WTC11 (cell line): ENCODE results near the gene LMBRD1.

ENCODE experiments used
- CREM ChIP-seq: sonication (generic); formaldehyde crosslinking; IDR thresholded peaks from 2 replicates; pipeline ENCODE4 v1.8.1; 2022; ENCODE audit warnings: mild to moderate bottlenecking, missing genetic modification reagents, moderate library complexity
- EMX1 ChIP-seq: fragments of 250-450 bp; sonication (Bioruptor Pico); IDR thresholded peaks from 2 replicates; pipeline ENCODE4 v1.8.0; 2021; ENCODE audit warnings: mild to moderate bottlenecking
- ESRRA ChIP-seq: sonication (generic); formaldehyde crosslinking; IDR thresholded peaks from 2 replicates; pipeline ENCODE4 v1.8.1; 2022; ENCODE audit warnings: mild to moderate bottlenecking, missing genetic modification reagents, borderline replicate concordance
- ETV6 ChIP-seq: sonication (generic); formaldehyde crosslinking; IDR thresholded peaks from 2 replicates; pipeline ENCODE4 v1.8.1; 2022; ENCODE audit warnings: mild to moderate bottlenecking, missing genetic modification reagents
- SMAD3 ChIP-seq: sonication (generic); formaldehyde crosslinking; IDR thresholded peaks from 2 replicates; pipeline ENCODE4 v1.8.0; 2022; ENCODE audit warnings: missing genetic modification reagents, mild to moderate bottlenecking, borderline replicate concordance
- TCF7 ChIP-seq: sonication (generic); formaldehyde crosslinking; IDR thresholded peaks from 2 replicates; pipeline ENCODE4 v1.8.0; 2022; ENCODE audit warnings: mild to moderate bottlenecking, low read depth, missing genetic modification reagents, moderate library complexity
- ZNF263 ChIP-seq: sonication (generic); formaldehyde crosslinking; IDR thresholded peaks from 2 replicates; pipeline ENCODE4 v1.8.1; 2022; ENCODE audit warnings: low read depth, mild to moderate bottlenecking, moderate library complexity, missing genetic modification reagents
- TF ChIP-seq, protein P1 (sequence below): sonication (generic); formaldehyde crosslinking; IDR thresholded peaks from 2 replicates; pipeline ENCODE4 v1.8.0; 2022; ENCODE audit warnings: mild to moderate bottlenecking, missing genetic modification reagents
- TF ChIP-seq, protein P2 (sequence below): fragments of 200-600 bp; IDR thresholded peaks from 2 replicates; pipeline ENCODE4 v1.8.0; 2022; ENCODE audit warnings: antibody characterized with exemption
- TF ChIP-seq, protein P3 (sequence below): sonication (generic); formaldehyde crosslinking; conservative IDR thresholded peaks from 2 replicates; pipeline ENCODE4 v1.8.1; 2022; ENCODE audit warnings: mild to moderate bottlenecking, missing genetic modification reagents
- TF ChIP-seq, protein P4 (sequence below): sonication (generic); formaldehyde crosslinking; IDR thresholded peaks from 2 replicates; pipeline ENCODE4 v1.8.1; 2023; ENCODE audit warnings: mild to moderate bottlenecking, missing genetic modification reagents, moderate library complexity

DNA sequence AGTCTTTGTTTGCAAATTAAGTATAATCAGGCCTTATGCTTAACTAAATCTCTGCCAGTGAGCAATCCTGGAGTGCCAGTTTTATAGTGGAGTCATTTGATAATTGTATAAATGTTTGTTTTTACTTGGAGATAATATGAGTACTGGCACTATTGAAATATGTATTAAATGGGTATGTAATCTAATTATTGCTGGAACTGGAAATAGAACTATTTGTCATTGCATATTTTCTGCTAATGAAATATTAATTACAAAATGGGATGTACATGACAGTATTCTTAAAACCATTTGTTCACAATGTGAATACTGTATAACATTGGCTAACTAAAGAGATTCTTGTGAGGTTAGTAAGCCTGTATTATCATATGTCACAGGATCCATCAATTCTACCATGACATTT lies 20.5 kb upstream of the LMBRD1 start:
- TF ChIP-seq, protein P1, sequence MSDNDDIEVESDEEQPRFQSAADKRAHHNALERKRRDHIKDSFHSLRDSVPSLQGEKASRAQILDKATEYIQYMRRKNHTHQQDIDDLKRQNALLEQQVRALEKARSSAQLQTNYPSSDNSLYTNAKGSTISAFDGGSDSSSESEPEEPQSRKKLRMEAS (CRISPR knock-in tag), result no peak
- TF ChIP-seq, protein P2, sequence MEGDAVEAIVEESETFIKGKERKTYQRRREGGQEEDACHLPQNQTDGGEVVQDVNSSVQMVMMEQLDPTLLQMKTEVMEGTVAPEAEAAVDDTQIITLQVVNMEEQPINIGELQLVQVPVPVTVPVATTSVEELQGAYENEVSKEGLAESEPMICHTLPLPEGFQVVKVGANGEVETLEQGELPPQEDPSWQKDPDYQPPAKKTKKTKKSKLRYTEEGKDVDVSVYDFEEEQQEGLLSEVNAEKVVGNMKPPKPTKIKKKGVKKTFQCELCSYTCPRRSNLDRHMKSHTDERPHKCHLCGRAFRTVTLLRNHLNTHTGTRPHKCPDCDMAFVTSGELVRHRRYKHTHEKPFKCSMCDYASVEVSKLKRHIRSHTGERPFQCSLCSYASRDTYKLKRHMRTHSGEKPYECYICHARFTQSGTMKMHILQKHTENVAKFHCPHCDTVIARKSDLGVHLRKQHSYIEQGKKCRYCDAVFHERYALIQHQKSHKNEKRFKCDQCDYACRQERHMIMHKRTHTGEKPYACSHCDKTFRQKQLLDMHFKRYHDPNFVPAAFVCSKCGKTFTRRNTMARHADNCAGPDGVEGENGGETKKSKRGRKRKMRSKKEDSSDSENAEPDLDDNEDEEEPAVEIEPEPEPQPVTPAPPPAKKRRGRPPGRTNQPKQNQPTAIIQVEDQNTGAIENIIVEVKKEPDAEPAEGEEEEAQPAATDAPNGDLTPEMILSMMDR, result no peak
- no peak for TF ChIP-seq TCF7 (CRISPR knock-in tag)
- TF ChIP-seq EMX1, result no peak
- TF ChIP-seq, protein P3, sequence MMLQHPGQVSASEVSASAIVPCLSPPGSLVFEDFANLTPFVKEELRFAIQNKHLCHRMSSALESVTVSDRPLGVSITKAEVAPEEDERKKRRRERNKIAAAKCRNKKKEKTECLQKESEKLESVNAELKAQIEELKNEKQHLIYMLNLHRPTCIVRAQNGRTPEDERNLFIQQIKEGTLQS, result no peak
- TF ChIP-seq ZNF263 (CRISPR knock-in tag), result no peak
- no peak for TF ChIP-seq ETV6 (CRISPR knock-in tag)
- TF ChIP-seq, protein P4, sequence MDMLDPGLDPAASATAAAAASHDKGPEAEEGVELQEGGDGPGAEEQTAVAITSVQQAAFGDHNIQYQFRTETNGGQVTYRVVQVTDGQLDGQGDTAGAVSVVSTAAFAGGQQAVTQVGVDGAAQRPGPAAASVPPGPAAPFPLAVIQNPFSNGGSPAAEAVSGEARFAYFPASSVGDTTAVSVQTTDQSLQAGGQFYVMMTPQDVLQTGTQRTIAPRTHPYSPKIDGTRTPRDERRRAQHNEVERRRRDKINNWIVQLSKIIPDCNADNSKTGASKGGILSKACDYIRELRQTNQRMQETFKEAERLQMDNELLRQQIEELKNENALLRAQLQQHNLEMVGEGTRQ (CRISPR knock-in tag), result no peak
- no peak for TF ChIP-seq CREM (CRISPR knock-in tag)
- no peak for TF ChIP-seq ESRRA (CRISPR knock-in tag)
- TF ChIP-seq SMAD3, result no peak
